C4-2B (cell line): ENCODE data around the gene ARHGAP1.

Experiments
- ZFX ChIP-seq: fragments of 450-650 bp; IDR thresholded peaks from 2 replicates; pipeline ENCODE4 v1.6.1; 2017
- TF ChIP-seq, protein P1 (sequence below): fragments of 450-650 bp; conservative IDR thresholded peaks from 2 replicates; pipeline ENCODE4 v1.5.1; 2017; ENCODE audit warnings: mild to moderate bottlenecking

DNA sequence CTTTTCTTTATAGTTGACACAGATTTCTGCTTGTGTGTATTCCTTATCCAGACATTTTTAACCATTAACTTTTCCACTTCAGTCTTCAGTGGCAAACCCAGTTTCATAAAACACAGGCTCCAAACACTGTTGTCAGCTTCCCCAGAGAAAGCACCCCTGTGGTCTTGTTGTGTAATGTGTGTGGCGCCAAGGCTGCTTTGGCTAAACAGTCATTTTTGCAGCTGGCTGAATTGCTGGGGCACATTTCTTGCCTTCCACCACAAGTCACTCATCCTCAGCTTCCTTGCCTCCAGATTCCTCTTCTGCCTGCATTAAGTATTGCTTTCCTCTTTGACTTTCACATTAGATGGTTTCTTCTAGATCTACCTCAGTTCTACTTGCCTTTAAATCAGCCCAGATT lies 40.5 kb downstream of the ARHGAP1 start:
- TF ChIP-seq, protein P1, sequence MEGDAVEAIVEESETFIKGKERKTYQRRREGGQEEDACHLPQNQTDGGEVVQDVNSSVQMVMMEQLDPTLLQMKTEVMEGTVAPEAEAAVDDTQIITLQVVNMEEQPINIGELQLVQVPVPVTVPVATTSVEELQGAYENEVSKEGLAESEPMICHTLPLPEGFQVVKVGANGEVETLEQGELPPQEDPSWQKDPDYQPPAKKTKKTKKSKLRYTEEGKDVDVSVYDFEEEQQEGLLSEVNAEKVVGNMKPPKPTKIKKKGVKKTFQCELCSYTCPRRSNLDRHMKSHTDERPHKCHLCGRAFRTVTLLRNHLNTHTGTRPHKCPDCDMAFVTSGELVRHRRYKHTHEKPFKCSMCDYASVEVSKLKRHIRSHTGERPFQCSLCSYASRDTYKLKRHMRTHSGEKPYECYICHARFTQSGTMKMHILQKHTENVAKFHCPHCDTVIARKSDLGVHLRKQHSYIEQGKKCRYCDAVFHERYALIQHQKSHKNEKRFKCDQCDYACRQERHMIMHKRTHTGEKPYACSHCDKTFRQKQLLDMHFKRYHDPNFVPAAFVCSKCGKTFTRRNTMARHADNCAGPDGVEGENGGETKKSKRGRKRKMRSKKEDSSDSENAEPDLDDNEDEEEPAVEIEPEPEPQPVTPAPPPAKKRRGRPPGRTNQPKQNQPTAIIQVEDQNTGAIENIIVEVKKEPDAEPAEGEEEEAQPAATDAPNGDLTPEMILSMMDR = no peak
- TF ChIP-seq ZFX = no peak
